ENCODE measurements around the gene ADGRF4. TPM values are rescaled to one million over a fixed set of nuclear protein-coding genes. Genes with fewer than 3 reads are reported as not detected.

The ADGRF4 gene
- total and polyA plus RNA-seq, 2 donors (not counting 1 experiment from before 2014, with no cell fraction given): not detected

- no peaks in the 10 kb centered on the region for H3K4me1 Mint-ChIP-seq
- no peaks in the 10 kb centered on the region for H3K79me2 ChIP-seq (ENCODE audit: control insufficient read depth, insufficient read depth, low read length)
- H3K4me3 ChIP-seq (ENCODE audit: control extremely low read depth in 1 of 5, extremely low read depth in 1 of 5, insufficient read depth in 1 of 5, low read depth in 2 of 5, low read length in 4 of 5): no peak overlapping the region
- peaks cover 15% of the 10 kb centered on the region for H3K27me3 Mint-ChIP-seq
- ChIA-PET CTCF (no interaction called here), POLR2A (no interaction called here)
- WGBS (ENCODE audit: insufficient coverage): no CpG with 5 or more reads among the region's 2 CpGs
- no peak overlapping the region for H3K27ac ChIP-seq (ENCODE audit: low read length in 2 of 2)
- no peak overlapping the region for H3K9ac ChIP-seq (ENCODE audit: low read length)
- no peak overlapping the region for H3K4me2 ChIP-seq (replicated peaks; ENCODE audit: low read depth, low read length, poor library complexity, severe bottlenecking)
- no peaks in the 10 kb centered on the region for H4K20me1 ChIP-seq (ENCODE audit: control insufficient read depth, insufficient read depth, low read length, poor library complexity, severe bottlenecking)
- no peak for DNase-seq
- H3K27ac Mint-ChIP-seq: no peak overlapping the region
- TF ChIP-seq, protein P1, sequence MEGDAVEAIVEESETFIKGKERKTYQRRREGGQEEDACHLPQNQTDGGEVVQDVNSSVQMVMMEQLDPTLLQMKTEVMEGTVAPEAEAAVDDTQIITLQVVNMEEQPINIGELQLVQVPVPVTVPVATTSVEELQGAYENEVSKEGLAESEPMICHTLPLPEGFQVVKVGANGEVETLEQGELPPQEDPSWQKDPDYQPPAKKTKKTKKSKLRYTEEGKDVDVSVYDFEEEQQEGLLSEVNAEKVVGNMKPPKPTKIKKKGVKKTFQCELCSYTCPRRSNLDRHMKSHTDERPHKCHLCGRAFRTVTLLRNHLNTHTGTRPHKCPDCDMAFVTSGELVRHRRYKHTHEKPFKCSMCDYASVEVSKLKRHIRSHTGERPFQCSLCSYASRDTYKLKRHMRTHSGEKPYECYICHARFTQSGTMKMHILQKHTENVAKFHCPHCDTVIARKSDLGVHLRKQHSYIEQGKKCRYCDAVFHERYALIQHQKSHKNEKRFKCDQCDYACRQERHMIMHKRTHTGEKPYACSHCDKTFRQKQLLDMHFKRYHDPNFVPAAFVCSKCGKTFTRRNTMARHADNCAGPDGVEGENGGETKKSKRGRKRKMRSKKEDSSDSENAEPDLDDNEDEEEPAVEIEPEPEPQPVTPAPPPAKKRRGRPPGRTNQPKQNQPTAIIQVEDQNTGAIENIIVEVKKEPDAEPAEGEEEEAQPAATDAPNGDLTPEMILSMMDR (IDR thresholded peaks at IDR 0.05): no peak
- no peak for TF ChIP-seq EZH2 (IDR thresholded peaks at IDR 0.05; ENCODE audit: borderline replicate concordance, insufficient read depth, low read depth, low read length, poor library complexity, severe bottlenecking)
- no peaks in the 10 kb centered on the region for H3K36me3 ChIP-seq (replicated peaks in 1 of 2; ENCODE audit: control extremely low read depth in 1 of 2, control insufficient read depth in 1 of 2, extremely low read depth in 1 of 2, insufficient read depth in 2 of 2, low read length in 1 of 2)
- H3K4me1 ChIP-seq (ENCODE audit: control insufficient read depth in 2 of 2, insufficient read depth in 2 of 2, low read length in 2 of 2): no peaks in the 10 kb centered on the region
- intact Hi-C loops (cut with micrococcal nuclease): no loop called here
- H3K9me3 Mint-ChIP-seq (ENCODE audit: insufficient read depth): no peaks in the 10 kb centered on the region
- H2AFZ ChIP-seq (ENCODE audit: insufficient read depth, low read depth, low read length, poor library complexity, severe bottlenecking): no peak overlapping the region
- H3K9me3 ChIP-seq (ENCODE audit: control extremely low read depth in 1 of 3, control insufficient read depth in 2 of 3, insufficient read depth in 1 of 3, low read length in 2 of 3): no peaks in the 10 kb centered on the region
- ATAC-seq (ENCODE audit: low read depth): no peak
- H3K4me3 Mint-ChIP-seq: no peak overlapping the region
- no peaks in the 10 kb centered on the region for H3K27me3 ChIP-seq (replicated peaks in 1 of 4; ENCODE audit: control extremely low read depth in 1 of 4, control insufficient read depth in 3 of 4, insufficient read depth in 4 of 4, low read length in 3 of 4)
Measured at GRCh38 chr6:47690791-47691190, 7.6 kb upstream of the ADGRF4 start.

- H3K36me3 ChIP-seq (replicated peaks in 1 of 2; ENCODE audit: control extremely low read depth in 1 of 2, control insufficient read depth in 1 of 2, extremely low read depth in 1 of 2, insufficient read depth in 2 of 2, low read length in 1 of 2): no peaks in the 10 kb centered on the region
- H3K9me3 ChIP-seq (ENCODE audit: control extremely low read depth in 1 of 3, control insufficient read depth in 2 of 3, insufficient read depth in 1 of 3, low read length in 2 of 3): no peaks in the 10 kb centered on the region
- H3K27me3 ChIP-seq (replicated peaks in 1 of 4; ENCODE audit: control extremely low read depth in 1 of 4, control insufficient read depth in 3 of 4, insufficient read depth in 4 of 4, low read length in 3 of 4): no peaks in the 10 kb centered on the region
- H3K79me2 ChIP-seq (ENCODE audit: control insufficient read depth, insufficient read depth, low read length): no peaks in the 10 kb centered on the region
- no peak overlapping the region for H3K27ac Mint-ChIP-seq
- CTCF ChIA-PET: no interaction called here
- H3K9me3 Mint-ChIP-seq (ENCODE audit: insufficient read depth): no peaks in the 10 kb centered on the region
- no peak for TF ChIP-seq EZH2 (IDR thresholded peaks at IDR 0.05; ENCODE audit: borderline replicate concordance, insufficient read depth, low read depth, low read length, poor library complexity, severe bottlenecking)
- TF ChIP-seq, protein P1 (IDR thresholded peaks at IDR 0.05): no peak
- POLR2A ChIA-PET: no interaction called here
- DNase-seq (no peak), ATAC-seq (ENCODE audit: low read depth) (no peak)
- H3K27ac ChIP-seq (ENCODE audit: low read length in 2 of 2): no peak overlapping the region
- H3K4me3 ChIP-seq (ENCODE audit: control extremely low read depth in 1 of 5, extremely low read depth in 1 of 5, insufficient read depth in 1 of 5, low read depth in 2 of 5, low read length in 4 of 5): no peak overlapping the region
- no peaks in the 10 kb centered on the region for H3K27me3 Mint-ChIP-seq
- H3K4me3 Mint-ChIP-seq: no peak overlapping the region
- H3K4me1 ChIP-seq (ENCODE audit: control insufficient read depth in 2 of 2, insufficient read depth in 2 of 2, low read length in 2 of 2): no peaks in the 10 kb centered on the region
- WGBS (ENCODE audit: insufficient coverage): 20% methylated on average over 1 of the region's 2 CpGs
- no peak overlapping the region for H2AFZ ChIP-seq (ENCODE audit: insufficient read depth, low read depth, low read length, poor library complexity, severe bottlenecking)
- no peak overlapping the region for H3K4me2 ChIP-seq (replicated peaks; ENCODE audit: low read depth, low read length, poor library complexity, severe bottlenecking)
- H4K20me1 ChIP-seq (ENCODE audit: control insufficient read depth, insufficient read depth, low read length, poor library complexity, severe bottlenecking): no peaks in the 10 kb centered on the region
- intact Hi-C loops (cut with micrococcal nuclease): no loop called here
- H3K4me1 Mint-ChIP-seq: no peaks in the 10 kb centered on the region
- H3K9ac ChIP-seq (ENCODE audit: low read length): no peak overlapping the region
Measured at GRCh38 chr6:47697925-47698324, 455 bp upstream of the ADGRF4 start.
